Mucosa of descending colon (tissue), 3 donors: ENCODE measurements around the gene TGFB3. TPM values are rescaled to one million over a fixed set of nuclear protein-coding genes. Genes with fewer than 3 reads are reported as not detected.

Source experiments
- ATAC-seq: fragments of 200-7000 bp; cut with Tn5 transposase; one replicate; pipeline ENCODE4 v1.9.1; 2020; ENCODE audit warnings: mild to moderate bottlenecking, moderate library complexity
- DNase-seq, 3 donors: peaks; one replicate each; pipeline ENCODE4 v3.0.0-alpha.2; 2020
- H3K36me3 ChIP-seq: fragments of 200-600 bp; one replicate; pipeline ENCODE4 v1.8.0; 2021; ENCODE audit warnings: low read depth, mild to moderate bottlenecking
- H3K4me1 ChIP-seq: fragments of 200-600 bp; one replicate; pipeline ENCODE4 v1.8.0; 2021; ENCODE audit warnings: low read depth, mild to moderate bottlenecking
- H3K4me3 ChIP-seq: fragments of 200-600 bp; one replicate; pipeline ENCODE4 v1.8.0; 2021; ENCODE audit warnings: mild to moderate bottlenecking
- H3K9me3 ChIP-seq: fragments of 200-600 bp; one replicate; pipeline ENCODE4 v1.8.0; 2021; ENCODE audit warnings: mild to moderate bottlenecking
- intact Hi-C, 2 donors: fragments of 100-400 bp; cut with DNase I in 1 of 2; cut with micrococcal nuclease in 1 of 2; formaldehyde crosslinking; loops; one replicate each; pipeline versions ENCODE4 v1.11.0 to v1.11.1; 2022; cut with DNase I, micrococcal nuclease
- total RNA-seq, 3 donors: library from RNA; stranded (reverse); fragmentation: NEBNext Ultra II Directional in 2 of 3; extraction: Animal tissue kit (Norgen Biotek cat#: 25700) in 2 of 3; gene quantifications; one replicate each; pipeline versions ENCODE4 v1.2.1 to v1.2.4, GENCODE V29; 2021 to 2023
- TF ChIP-seq, protein P1 (sequence below): fragments of 200-600 bp; IDR thresholded peaks from one replicate; pipeline ENCODE4 v1.8.0; 2022; ENCODE audit warnings: antibody characterized with exemption, mild to moderate bottlenecking
- donor health status: DM: no; HTN: no; CAD: no; lungs with moderate emphysema.
- donor health status: DM: no; HTN: no; CAD: no.
- donor health status: DM: no; HTN: yes; CAD: no.

TGFB3 gene
- total RNA-seq, 3 donors from 2014 or later, result 5.2 to 13.0 (median 5.7) TPM

DNA sequence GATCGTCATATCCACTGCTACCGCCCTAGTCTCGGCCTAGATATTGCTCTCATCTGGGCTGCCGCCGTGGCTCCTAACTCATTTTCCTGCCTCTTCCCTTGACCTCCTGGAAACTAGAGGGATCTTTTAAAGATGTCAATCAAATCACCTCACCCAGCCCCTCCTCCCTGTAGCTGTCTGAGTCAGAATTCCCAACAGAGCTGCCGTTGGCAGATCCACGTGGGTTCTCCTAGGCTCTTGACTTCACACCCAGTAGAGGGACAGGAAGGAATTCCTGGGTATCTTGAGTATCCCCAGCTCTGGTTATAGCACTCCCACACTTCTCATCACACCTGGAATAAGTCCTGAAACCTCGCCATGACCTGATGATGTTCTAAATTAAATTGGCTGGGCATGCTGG, 11.9 kb downstream of the TGFB3 start:
- ATAC-seq (no peak), DNase-seq (no peak)
- intact Hi-C loops, result no loop called here
- H3K36me3 ChIP-seq, result no peaks in the 10 kb centered on the region
- TF ChIP-seq, protein P1, sequence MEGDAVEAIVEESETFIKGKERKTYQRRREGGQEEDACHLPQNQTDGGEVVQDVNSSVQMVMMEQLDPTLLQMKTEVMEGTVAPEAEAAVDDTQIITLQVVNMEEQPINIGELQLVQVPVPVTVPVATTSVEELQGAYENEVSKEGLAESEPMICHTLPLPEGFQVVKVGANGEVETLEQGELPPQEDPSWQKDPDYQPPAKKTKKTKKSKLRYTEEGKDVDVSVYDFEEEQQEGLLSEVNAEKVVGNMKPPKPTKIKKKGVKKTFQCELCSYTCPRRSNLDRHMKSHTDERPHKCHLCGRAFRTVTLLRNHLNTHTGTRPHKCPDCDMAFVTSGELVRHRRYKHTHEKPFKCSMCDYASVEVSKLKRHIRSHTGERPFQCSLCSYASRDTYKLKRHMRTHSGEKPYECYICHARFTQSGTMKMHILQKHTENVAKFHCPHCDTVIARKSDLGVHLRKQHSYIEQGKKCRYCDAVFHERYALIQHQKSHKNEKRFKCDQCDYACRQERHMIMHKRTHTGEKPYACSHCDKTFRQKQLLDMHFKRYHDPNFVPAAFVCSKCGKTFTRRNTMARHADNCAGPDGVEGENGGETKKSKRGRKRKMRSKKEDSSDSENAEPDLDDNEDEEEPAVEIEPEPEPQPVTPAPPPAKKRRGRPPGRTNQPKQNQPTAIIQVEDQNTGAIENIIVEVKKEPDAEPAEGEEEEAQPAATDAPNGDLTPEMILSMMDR, result no peak
- H3K9me3 ChIP-seq, result no peaks in the 10 kb centered on the region
- H3K4me3 ChIP-seq, result no peak overlapping the region
- H3K4me1 ChIP-seq, result no peaks in the 10 kb centered on the region

DNA sequence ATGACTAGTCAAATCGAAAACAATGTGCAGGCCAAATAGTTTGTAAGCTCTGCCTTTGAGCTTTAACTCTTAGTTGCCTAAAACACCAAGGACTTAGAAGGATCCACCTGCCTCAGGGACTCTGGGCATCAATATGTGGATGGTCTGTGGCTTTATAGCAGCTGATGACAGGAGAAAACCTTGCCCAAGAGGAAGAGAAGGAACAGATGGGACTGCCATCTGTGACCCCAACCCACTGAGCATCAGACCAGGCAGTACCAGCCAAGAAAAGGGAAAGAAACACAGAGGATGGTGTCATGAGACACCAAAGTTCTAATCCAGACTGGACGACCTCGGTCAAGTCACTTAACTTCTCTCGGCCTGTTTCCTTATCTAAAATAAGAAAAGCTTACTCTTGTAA, 12.7 kb downstream of the TGFB3 start:
- H3K36me3 ChIP-seq, result no peaks in the 10 kb centered on the region

DNA sequence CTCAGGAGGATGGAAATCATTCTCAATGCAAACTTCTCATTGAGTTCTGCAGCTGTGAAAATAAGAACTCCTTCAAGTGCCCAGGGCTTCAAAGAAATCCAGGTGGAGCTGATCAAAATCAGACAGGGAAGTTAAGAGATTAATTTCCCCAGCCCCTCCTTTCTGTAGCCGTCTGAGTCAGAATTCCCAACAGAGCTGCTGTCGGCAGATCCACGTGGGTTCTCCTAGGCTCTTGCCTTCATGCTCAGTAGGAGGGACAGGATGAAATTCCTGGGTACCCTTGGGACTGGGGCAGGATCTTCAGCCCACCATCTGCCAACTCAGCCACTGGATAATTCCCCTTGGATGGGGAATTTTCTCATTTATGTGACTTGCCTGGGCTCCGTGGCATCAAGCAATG, 13.3 kb downstream of the TGFB3 start:
- Histone ChIP-seq H3K4me3 (no peak overlapping the region), H3K9me3 (no peaks in the 10 kb centered on the region), H3K36me3 (no peaks in the 10 kb centered on the region), H3K4me1 (no peaks in the 10 kb centered on the region)
- DNase-seq (no peak), ATAC-seq (no peak)
- intact Hi-C loops, result no loop called here
- TF ChIP-seq, protein P1, result no peak

More for the DNA sequence above, 12.7 kb downstream of the TGFB3 start:
- TF ChIP-seq, protein P1, result no peak
- no peak for ATAC-seq
- Histone ChIP-seq H3K9me3 (no peaks in the 10 kb centered on the region), H3K4me1 (no peaks in the 10 kb centered on the region), H3K4me3 (no peak overlapping the region)
- intact Hi-C loops, result no loop called here
- no peak for DNase-seq

DNA sequence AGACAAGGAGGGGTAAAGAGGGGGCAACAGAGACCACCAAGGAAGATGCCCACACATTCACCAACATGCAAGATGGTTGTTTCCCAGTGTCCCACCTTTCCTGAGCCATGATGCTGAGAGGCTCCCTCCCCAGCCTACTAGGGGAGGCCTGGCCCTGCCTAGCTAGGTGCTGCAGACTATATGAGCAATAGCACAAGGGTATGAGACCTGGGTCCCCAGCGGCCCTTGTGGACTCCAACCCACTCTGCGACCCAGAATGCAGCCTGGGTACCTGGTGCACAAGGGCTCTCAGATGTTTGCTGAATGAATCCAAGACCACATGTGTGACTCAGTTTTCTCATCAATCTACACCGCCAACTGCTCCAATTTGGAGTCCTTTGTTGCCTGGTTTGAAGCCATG, 13.9 kb downstream of the TGFB3 start:
- DNase-seq (no peak), ATAC-seq (no peak)
- intact Hi-C loops, result no loop called here
- Histone ChIP-seq H3K36me3 (no peaks in the 10 kb centered on the region), H3K4me1 (no peaks in the 10 kb centered on the region), H3K9me3 (no peaks in the 10 kb centered on the region), H3K4me3 (no peak overlapping the region)
- TF ChIP-seq, protein P1, result no peak

DNA sequence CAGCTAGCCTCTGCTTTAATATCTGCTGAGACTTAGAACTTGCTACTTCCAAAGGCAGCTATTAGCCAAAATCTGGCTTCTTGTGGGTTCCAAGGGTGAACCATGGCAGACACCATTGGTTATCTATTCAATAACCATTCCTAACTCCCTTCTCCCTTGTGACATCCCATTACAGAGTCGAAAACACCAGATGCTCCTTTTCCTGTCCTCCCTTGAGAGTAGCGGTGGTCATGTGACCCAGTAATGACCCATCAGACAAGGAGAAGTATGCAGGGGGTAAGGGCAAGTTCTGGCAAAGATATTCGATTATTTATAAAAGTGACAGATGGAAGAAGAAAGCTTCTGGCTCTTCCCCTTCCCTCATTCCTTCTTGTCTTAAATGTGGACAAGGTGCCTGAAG, 20.1 kb downstream of the TGFB3 start:
- intact Hi-C loops, result no loop called here
- H3K4me1 ChIP-seq, result no peaks in the 10 kb centered on the region
- no peaks in the 10 kb centered on the region for H3K9me3 ChIP-seq
- H3K4me3 ChIP-seq, result no peak overlapping the region
- TF ChIP-seq, protein P1, result no peak
- DNase-seq (no peak), ATAC-seq (no peak)
- H3K36me3 ChIP-seq, result no peaks in the 10 kb centered on the region

DNA sequence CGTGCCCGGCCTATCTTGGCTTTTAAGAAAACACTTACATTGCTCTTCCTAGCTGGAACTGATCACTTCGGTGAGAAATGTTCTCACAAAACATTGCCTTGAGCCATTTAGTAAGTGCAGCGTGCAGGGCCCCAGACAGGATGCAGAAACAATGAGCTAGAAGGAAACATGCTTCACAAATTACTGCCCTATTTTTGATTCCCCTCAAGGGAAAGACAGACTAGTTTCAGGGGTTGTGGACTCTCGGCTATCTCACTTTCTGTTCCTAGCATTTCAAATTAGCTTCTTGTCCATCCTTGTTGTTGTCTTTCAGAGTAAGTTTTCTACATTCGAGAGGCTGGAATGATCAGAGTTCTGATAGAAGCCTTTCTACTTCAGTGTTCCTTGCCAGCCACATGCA, 21.6 kb downstream of the TGFB3 start:
- intact Hi-C loops, result no loop called here
- ATAC-seq (peak; percentile 31), DNase-seq (no peak)
- no peaks in the 10 kb centered on the region for H3K36me3 ChIP-seq
- H3K4me3 ChIP-seq, result no peak overlapping the region
- no peaks in the 10 kb centered on the region for H3K4me1 ChIP-seq
- no peaks in the 10 kb centered on the region for H3K9me3 ChIP-seq
- TF ChIP-seq, protein P1, result no peak
